Astrocyte (in vitro differentiated cells and primary cell): ENCODE measurements around the gene CCNH.

Experiments used
- CTCF ChIP-seq: IDR thresholded peaks from 2 replicates; pipeline ENCODE4 v1.5.1; 2011; ENCODE audit warnings: low read depth, mild to moderate bottlenecking, inconsistent platforms, low read length, moderate library complexity; ENCODE audit not compliant: insufficient read depth
- EZH2 ChIP-seq: IDR thresholded peaks from 2 replicates; pipeline ENCODE4 v1.6.1; 2012; ENCODE audit warnings: mild to moderate bottlenecking, low read length, inconsistent platforms; ENCODE audit not compliant: insufficient read depth

GRCh38 chr5:87403899-87404298 lies 8.8 kb downstream of the CCNH start:
- no peak for TF ChIP-seq EZH2
- TF ChIP-seq CTCF = no peak
